ENCODE data around the gene USP31. TPM values are rescaled to one million over a fixed set of nuclear protein-coding genes. Genes with fewer than 3 reads are reported as not detected.

Gene USP31
- total RNA-seq (2022) (23.0 and 26.9 TPM in 2 replicates), Bru-seq, nascent RNA (percentile 85 among the genes with signal in this experiment), BruChase-seq, experiment 1, labeled RNA remaining after a 6-hour chase (percentile 89 among the genes with signal in this experiment), BruChase-seq, experiment 2, labeled RNA remaining after a 2-hour chase (percentile 87 among the genes with signal in this experiment)
- long read RNA-seq, full-length matches to known transcripts: 4 of 24 reads
- long read RNA-seq, partial matches to known transcripts: 13 of 24 reads
- long read RNA-seq, other reads (novel, unspliced or antisense): 7 of 24 reads

GRCh38 chr16:23149267-23149992 is at the start of gene USP31:
TSS of gene USP31 (minus strand) at chr16:23149452. CDS start at chr16:23149270, 182 bp downstream.
- POLR2A ChIA-PET: interaction anchor here (0.5 to 2.5 kb wide), 15 partner anchors 11 to 1384 kb away, joined by 3 to 12 read pairs (median 3); no protein-coding TSS in a partner anchor
- peak within 1 kb of the TSS; percentile 91 for H3K27ac Mint-ChIP-seq (ENCODE audit: low read depth, unreplicated experiment)
- H3K27me3 Mint-ChIP-seq (ENCODE audit: insufficient read depth, unreplicated experiment): no peaks in the 10 kb centered on the region
- H3K36me3 Mint-ChIP-seq (ENCODE audit: insufficient read depth, unreplicated experiment): peaks cover 9% of the 10 kb centered on the region
- H3K4me1 Mint-ChIP-seq (ENCODE audit: insufficient read depth, unreplicated experiment): peaks cover 19% of the 10 kb centered on the region
- no TSS peak for BruUV-seq (replicated peaks)
- peak; percentile 97 for DNase-seq (ENCODE audit: unreplicated experiment)
- intact Hi-C loops (cut with micrococcal nuclease): loop anchor here (2.0 kb wide), 1 partner anchor 77 kb away; no protein-coding TSS in a partner anchor
- CTCF ChIA-PET: interaction anchor here (0.7 to 1.0 kb wide), 2 partner anchors 32 to 273 kb away, joined by 3 to 4 read pairs; no protein-coding TSS in a partner anchor
- TF ChIP-seq CTCF (IDR thresholded peaks at IDR 0.05; ENCODE audit: unreplicated experiment): no peak
- H3K9me3 Mint-ChIP-seq (ENCODE audit: unreplicated experiment): no peaks in the 10 kb centered on the region
- peak within 1 kb of the TSS; percentile 90 for H3K4me3 Mint-ChIP-seq (ENCODE audit: unreplicated experiment)

GRCh38 chr16:23196539-23196938 is 47.3 kb upstream of the USP31 start:
- POLR2A ChIA-PET: no interaction called here
- Mint-ChIP-seq H3K4me3 (ENCODE audit: unreplicated experiment) (no peak overlapping the region), H3K4me1 (ENCODE audit: insufficient read depth, unreplicated experiment) (peaks cover 6% of the 10 kb centered on the region), H3K36me3 (ENCODE audit: insufficient read depth, unreplicated experiment) (peaks cover 100% of the 10 kb centered on the region), H3K9me3 (ENCODE audit: unreplicated experiment) (no peaks in the 10 kb centered on the region), H3K27me3 (ENCODE audit: insufficient read depth, unreplicated experiment) (no peaks in the 10 kb centered on the region), H3K27ac (ENCODE audit: low read depth, unreplicated experiment) (no peak overlapping the region)
- intact Hi-C loops (cut with micrococcal nuclease): no loop called here
- BruUV-seq (replicated peaks): no TSS peak
- no peak for DNase-seq (ENCODE audit: unreplicated experiment)
- TF ChIP-seq CTCF (IDR thresholded peaks at IDR 0.05; ENCODE audit: unreplicated experiment): no peak
- CTCF ChIA-PET: interaction anchor here (6.4 kb wide), 1 partner anchor 237 kb away, joined by 37 read pairs; no protein-coding TSS in a partner anchor

- ChIA-PET POLR2A (no interaction called here), CTCF (no interaction called here)
- Mint-ChIP-seq H3K4me3 (ENCODE audit: unreplicated experiment) (no peak overlapping the region), H3K36me3 (ENCODE audit: insufficient read depth, unreplicated experiment) (peaks cover 100% of the 10 kb centered on the region), H3K27ac (ENCODE audit: low read depth, unreplicated experiment) (no peak overlapping the region), H3K9me3 (ENCODE audit: unreplicated experiment) (no peaks in the 10 kb centered on the region), H3K4me1 (ENCODE audit: insufficient read depth, unreplicated experiment) (peaks cover 6% of the 10 kb centered on the region), H3K27me3 (ENCODE audit: insufficient read depth, unreplicated experiment) (no peaks in the 10 kb centered on the region)
- no TSS peak for BruUV-seq (replicated peaks)
- TF ChIP-seq CTCF (IDR thresholded peaks at IDR 0.05; ENCODE audit: unreplicated experiment): no peak
- intact Hi-C loops (cut with micrococcal nuclease): no loop called here
- no peak for DNase-seq (ENCODE audit: unreplicated experiment)
Measured at GRCh38 chr16:23195366-23195978, 46.2 kb upstream of the USP31 start.
